Activated CD8-positive, alpha-beta T cell treated with anti-CD3 and anti-CD28 coated beads, Interleukin-2, amount 10 ng/mL, durations not matched to agents 7 days and 5 days (primary cell): ENCODE results near the gene FAM89A. TPM values are rescaled to one million over a fixed set of nuclear protein-coding genes. Genes with fewer than 3 reads are reported as not detected.

ENCODE experiments used
- ATAC-seq: fragments of 150-1000 bp; cut with Tn5 transposase; one replicate; pipeline ENCODE4 v1.10.0; 2021; ENCODE audit warnings: moderate library complexity
- CTCF ChIA-PET: fragments of 350-600 bp; sonication (Branson Sonifier 250); formaldehyde crosslinking; loops from one replicate; lab custom pipeline; 2021; ENCODE audit warnings: antibody characterized with exemption; lab: Charles Lee
- POLR2A ChIA-PET: fragments of 350-600 bp; sonication (Branson Sonifier 250); formaldehyde crosslinking; loops from one replicate; lab custom pipeline; 2021; ENCODE audit warnings: antibody characterized with exemption; lab: Charles Lee
- DNase-seq: peaks from one replicate; pipeline ENCODE4 v3.0.0-alpha.2; 2020
- H3K27ac Mint-ChIP-seq: one replicate; pipeline ENCODE4 v1.8.0; 2021; ENCODE audit warnings: mild to moderate bottlenecking, mixed read lengths
- H3K27me3 Mint-ChIP-seq: one replicate; pipeline ENCODE4 v1.8.0; 2021; ENCODE audit warnings: low read depth, mixed read lengths
- H3K36me3 Mint-ChIP-seq: one replicate; pipeline ENCODE4 v1.8.0; 2021; ENCODE audit warnings: low read depth, mixed read lengths
- H3K4me1 Mint-ChIP-seq: one replicate; pipeline ENCODE4 v1.8.0; 2021; ENCODE audit warnings: low read depth, mixed read lengths
- H3K4me3 Mint-ChIP-seq: one replicate; pipeline ENCODE4 v1.8.0; 2021; ENCODE audit warnings: mild to moderate bottlenecking, mixed read lengths
- H3K9me3 Mint-ChIP-seq: one replicate; pipeline ENCODE4 v1.8.0; 2022; ENCODE audit warnings: mixed read lengths; ENCODE audit not compliant: insufficient read depth
- total RNA-seq, 2 experiments: library from RNA; stranded (reverse); gene quantifications; one replicate each; pipeline ENCODE4 v1.2.3, GENCODE V29; 2021

The FAM89A gene
- total RNA-seq, 2 experiments from 2014 or later: 5.7 to 6.1 TPM

GRCh38 chr1:230971771-230972170, 68.3 kb downstream of the FAM89A start:
- H3K4me3 Mint-ChIP-seq: no peak overlapping the region
- POLR2A ChIA-PET: interaction anchor here (0.8 kb wide), 1 partner anchor 330 kb away, joined by 3 read pairs; no protein-coding TSS in a partner anchor

GRCh38 chr1:230970432-230970831, 69.6 kb downstream of the FAM89A start:
- Mint-ChIP-seq H3K36me3 (peaks cover 33% of the 10 kb centered on the region), H3K9me3 (no peaks in the 10 kb centered on the region), H3K4me3 (no peak overlapping the region), H3K27ac (peak overlapping the region; percentile 26), H3K27me3 (no peaks in the 10 kb centered on the region), H3K4me1 (peaks cover 42% of the 10 kb centered on the region)
- ChIA-PET POLR2A (no interaction called here), CTCF (interaction anchor here (1.6 kb wide), 1 partner anchor 329 kb away, joined by 4 read pairs; no protein-coding TSS in a partner anchor)
- no peak for DNase-seq
- no peak for ATAC-seq

More at GRCh38 chr1:230971771-230972170, 68.3 kb downstream of the FAM89A start:
- no peaks in the 10 kb centered on the region for H3K9me3 Mint-ChIP-seq
- no peaks in the 10 kb centered on the region for H3K27me3 Mint-ChIP-seq
- H3K36me3 Mint-ChIP-seq: peaks cover 45% of the 10 kb centered on the region
- H3K27ac Mint-ChIP-seq: peak overlapping the region; percentile 90
- peaks cover 54% of the 10 kb centered on the region for H3K4me1 Mint-ChIP-seq
- no peak for ATAC-seq
- CTCF ChIA-PET: interaction anchor here (1.5 to 2.0 kb wide), 3 partner anchors 10 to 330 kb away, joined by 4 to 7 read pairs (median 4); no protein-coding TSS in a partner anchor
- no peak for DNase-seq

Other genes with a start within 250 kb of the FAM89A start
- 1 to 10 TPM; 2.5 to 2.6 TPM for gene C1orf198, start 171.7 kb downstream of the FAM89A start, total RNA-seq
- 10 to 100 TPM; 34.0 to 34.2 TPM for gene TTC13, start 61.4 kb downstream of the FAM89A start, total RNA-seq
- gene ARV1, start 61.2 kb downstream of the FAM89A start, total RNA-seq: 10 to 100 TPM; 15.6 to 16.4 TPM
- not detected for gene TRIM67, start 121.8 kb upstream of the FAM89A start, total RNA-seq
- gene GNPAT, start 201.0 kb upstream of the FAM89A start, total RNA-seq: 10 to 100 TPM; 35.7 to 37.9 TPM